IMR-90 (cell line): ENCODE measurements around the gene STAC2. TPM values are rescaled to one million over a fixed set of nuclear protein-coding genes. Genes with fewer than 3 reads are reported as not detected.

Experiments
- ATAC-seq: fragments of 200-7000 bp; cut with Tn5 transposase; 2 replicates; pipeline ENCODE4 v1.9.1; 2020; ENCODE audit warnings: low read depth, mild to moderate bottlenecking, moderate library complexity
- BruUV-seq: library from RNA; stranded (reverse); fragments of 400-500 nt; replicated peaks from 2 replicates; lab custom pipeline; 2021; lab: Mats Ljungman, UMichigan
- CTCF ChIA-PET: fragments of 300-600 bp; formaldehyde crosslinking; extraction: SDS; loops from one replicate; lab custom pipeline; 2021; ENCODE audit warnings: antibody characterized with exemption; lab: Yijun Ruan, JAX
- POLR2A ChIA-PET: fragments of 300-600 bp; sonication (Branson Sonifier 250); formaldehyde crosslinking; loops from one replicate; lab custom pipeline; 2022; ENCODE audit warnings: antibody characterized with exemption; ENCODE audit not compliant: unreplicated experiment; lab: Charles Lee
- DNase-seq: peaks from one replicate; pipeline ENCODE4 v3.0.0; 2013
- H2AFZ ChIP-seq: replicated peaks from 2 replicates; pipeline ENCODE3; 2013; ENCODE audit warnings: low read length, mild to moderate bottlenecking; ENCODE audit not compliant: poor library complexity
- H2AK5ac ChIP-seq: 2 replicates; pipeline ENCODE4 v1.6.1; 2013; ENCODE audit warnings: low read depth, low read length, inconsistent platforms
- H2AK9ac ChIP-seq: replicated peaks from 2 replicates; pipeline ENCODE3; 2013; ENCODE audit warnings: mild to moderate bottlenecking, low read depth, low read length, moderate library complexity; ENCODE audit not compliant: poor library complexity
- H2BK120ac ChIP-seq: 2 replicates; pipeline ENCODE4 v1.6.1; 2013; ENCODE audit warnings: low read depth, low read length, inconsistent platforms
- H2BK15ac ChIP-seq: 3 replicates; pipeline ENCODE4 v1.6.1; 2013; ENCODE audit warnings: low read depth, low read length, inconsistent platforms
- H2BK20ac ChIP-seq: 2 replicates; pipeline ENCODE4 v1.6.1; 2013; ENCODE audit warnings: low read depth, mild to moderate bottlenecking, inconsistent platforms, low read length, moderate library complexity
- H2BK5ac ChIP-seq: 2 replicates; pipeline ENCODE4 v1.6.1; 2013; ENCODE audit warnings: mild to moderate bottlenecking, low read depth, low read length, inconsistent platforms; ENCODE audit not compliant: poor library complexity, severe bottlenecking
- H3K14ac ChIP-seq: replicated peaks from 2 replicates; pipeline ENCODE4 v1.6.1; 2013; ENCODE audit warnings: low read depth, low read length, inconsistent platforms
- H3K18ac ChIP-seq: 2 replicates; pipeline ENCODE4 v1.6.1; 2013; ENCODE audit warnings: low read depth, low read length, control low read depth
- H3K23ac ChIP-seq: 2 replicates; pipeline ENCODE4 v1.6.1; 2013; ENCODE audit warnings: low read depth, low read length, inconsistent platforms
- H3K27ac ChIP-seq: 2 replicates; pipeline ENCODE4 v1.5.1; 2013; ENCODE audit warnings: mild to moderate bottlenecking, control low read depth, low read length; ENCODE audit not compliant: insufficient read depth
- H3K27me3 ChIP-seq: 2 replicates; pipeline ENCODE4 v1.6.1; 2013; ENCODE audit warnings: low read length; ENCODE audit not compliant: control insufficient read depth, insufficient read depth
- H3K36me3 ChIP-seq: 2 replicates; pipeline ENCODE4 v1.6.1; 2013; ENCODE audit warnings: low read length, mixed read lengths; ENCODE audit not compliant: control insufficient read depth, insufficient read depth
- H3K4ac ChIP-seq: 2 replicates; pipeline ENCODE4 v1.6.1; 2013; ENCODE audit warnings: low read depth, low read length, inconsistent platforms
- H3K4me1 ChIP-seq: 2 replicates; pipeline ENCODE4 v1.6.1; 2013; ENCODE audit warnings: low read length, mixed read lengths; ENCODE audit not compliant: control insufficient read depth, insufficient read depth
- H3K4me2 ChIP-seq: 2 replicates; pipeline ENCODE4 v1.6.1; 2013; ENCODE audit warnings: low read depth, mild to moderate bottlenecking, control low read depth, low read length, moderate library complexity
- H3K4me3 ChIP-seq: 2 replicates; pipeline ENCODE4 v1.5.1; 2013; ENCODE audit warnings: low read depth, mild to moderate bottlenecking, control low read depth, low read length, moderate library complexity; ENCODE audit not compliant: insufficient read depth
- H3K56ac ChIP-seq: 2 replicates; pipeline ENCODE4 v1.6.1; 2013; ENCODE audit warnings: low read length, inconsistent platforms; ENCODE audit not compliant: insufficient read depth; ENCODE audit errors: extremely low read depth
- H3K79me1 ChIP-seq, 2 experiments: 2 replicates each; pipeline ENCODE4 v1.6.1; 2013; ENCODE audit warnings: low read length in 2 of 2, inconsistent platforms in 1 of 2, low read depth in 1 of 2
- H3K9ac ChIP-seq: 2 replicates; pipeline ENCODE4 v1.6.1; 2013; ENCODE audit warnings: low read depth, low read length, control low read depth
- H3K9me1 ChIP-seq: 2 replicates; pipeline ENCODE4 v1.6.1; 2013; ENCODE audit warnings: low read length, inconsistent platforms; ENCODE audit not compliant: insufficient read depth
- H3K9me3 ChIP-seq: 2 replicates; pipeline ENCODE4 v1.6.1; 2013; ENCODE audit warnings: low read length; ENCODE audit not compliant: control insufficient read depth, insufficient read depth
- H4K20me1 ChIP-seq: 2 replicates; pipeline ENCODE4 v1.6.1; 2013; ENCODE audit warnings: low read length, inconsistent platforms; ENCODE audit not compliant: insufficient read depth
- H4K5ac ChIP-seq: 2 replicates; pipeline ENCODE4 v1.6.1; 2013; ENCODE audit warnings: mild to moderate bottlenecking, low read depth, low read length, control low read depth
- H4K8ac ChIP-seq, 2 experiments: 2 replicates each; pipeline ENCODE4 v1.6.1; 2013; ENCODE audit warnings: low read depth in 2 of 2, low read length in 2 of 2, control low read depth in 1 of 2, inconsistent platforms in 1 of 2
- H4K91ac ChIP-seq: 2 replicates; pipeline ENCODE4 v1.6.1; 2013; ENCODE audit warnings: low read depth, low read length, inconsistent platforms; ENCODE audit not compliant: insufficient read depth
- RFX5 ChIP-seq: IDR thresholded peaks from 2 replicates; pipeline ENCODE4 v1.8.0; 2012; ENCODE audit warnings: low read depth, mild to moderate bottlenecking, low read length, moderate library complexity
- SMC3 ChIP-seq: fragments of 150-350 bp; IDR thresholded peaks from 2 replicates; pipeline ENCODE4 v1.6.1; 2016; ENCODE audit warnings: low read depth, mild to moderate bottlenecking, antibody characterized with exemption, low read length, moderate library complexity
- WGBS, 2 experiments: methylation state at CpG; one replicate each; pipeline versions ENCODE4 v1.1.5 to v1.1.7; 2013; ENCODE audit warnings: missing lambda C conversion rate in 2 of 2; ENCODE audit not compliant: insufficient read length in 1 of 2; ENCODE audit errors: extremely low coverage in 2 of 2; 5-methylcytosine and 5-hydroxymethylcytosine counted together
- dilution Hi-C: fragments of 300-500 bp; cut with HindIII; formaldehyde crosslinking; loops from one replicate; pipeline ENCODE4 v1.14.3; 2018; ENCODE audit warnings: low sequenced_read_pairs; ENCODE audit not compliant: unreplicated experiment
- in situ Hi-C: fragments of 300-500 bp; cut with MboI; formaldehyde crosslinking; loops from 3 replicates; pipeline ENCODE4 v1.14.3; 2019; ENCODE audit warnings: low sequenced_read_pairs, inconsistent platforms, mixed read lengths
- intact Hi-C: fragments of 100-400 bp; cut with micrococcal nuclease; formaldehyde crosslinking; loops from 2 replicates; pipeline ENCODE4 v1.10.0; 2022
- polyA plus RNA-seq, 3 experiments: library from polyadenylated mRNA; depleted of rRNA; stranded (reverse); fragments of >200 nt; gene quantifications; 2 replicates each; pipeline ENCODE4 v1.2.3, GENCODE V29; 2012; ENCODE audit warnings: low replicate concordance in 1 of 3
- total RNA-seq: library from RNA; depleted of rRNA; stranded (reverse); fragments of >200 nt; gene quantifications from 2 replicates; pipeline ENCODE4 v1.2.3, GENCODE V29; 2012

The STAC2 gene
- total and polyA plus RNA-seq, 2 of the 4 experiments (the other 2 are of a cell fraction) = 0.02 TPM; not detected in 1

- ChIA-PET CTCF (no interaction called here), POLR2A (no interaction called here)
- Histone ChIP-seq H3K4me2 (no peak overlapping the region), H2AK9ac (no peak overlapping the region), H3K9me3 (no peaks in the 10 kb centered on the region), H3K4ac (no peak overlapping the region), H2BK15ac (no peak overlapping the region), H3K18ac (no peak overlapping the region), H4K20me1 (no peaks in the 10 kb centered on the region), H3K36me3 (no peaks in the 10 kb centered on the region), H3K9me1 (no peaks in the 10 kb centered on the region), H4K5ac (no peak overlapping the region), H3K56ac (no peak overlapping the region), H4K8ac (no peak overlapping the region), H3K27ac (no peak overlapping the region), H3K4me1 (peaks cover 4% of the 10 kb centered on the region; the same call in 1 of the 2 replicates), H3K14ac (no peak overlapping the region), H2AK5ac (no peak overlapping the region), H2AFZ (peak overlapping the region; percentile 26), H3K9ac (no peak overlapping the region), H3K4me3 (no peak overlapping the region), H2BK5ac (no peak overlapping the region), H3K23ac (no peak overlapping the region), H2BK120ac (no peak overlapping the region), H4K91ac (no peak overlapping the region), H2BK20ac (no peak overlapping the region), H3K27me3 (peaks cover 61% of the 10 kb centered on the region), H3K79me1 (no peaks in the 10 kb centered on the region)
- TF ChIP-seq SMC3 = no peak
- no peak for TF ChIP-seq RFX5
- ATAC-seq = no peak
- dilution Hi-C loops (no loop called here), in situ Hi-C loops (no loop called here), intact Hi-C loops (no loop called here)
- no peak for DNase-seq
- 8% methylated on average over 9 of the region's 33 CpGs; no CpG with 5 or more reads in 1 of the 2 experiments for WGBS, 2 experiments
- no TSS peak for BruUV-seq
These were observed 1.6 kb downstream of the STAC2 start for GRCh38 chr17:39223907-39224777.
